Neural cell (in vitro differentiated cells): ENCODE results near the gene LRRD1. TPM values are rescaled to one million over a fixed set of nuclear protein-coding genes. Genes with fewer than 3 reads are reported as not detected.

Source experiments
- H2AFZ ChIP-seq: fragments of 200-600, 300-800 bp; sonication (generic), shearing (Covaris generic); 2 replicates; pipeline ENCODE4 v1.6.0; 2014; ENCODE audit warnings: low read depth, mild to moderate bottlenecking, antibody characterized with exemption, low read length, moderate library complexity
- H3F3A ChIP-seq: fragments of 200-600 bp; shearing (Covaris generic); 2 replicates; pipeline ENCODE4 v1.6.1; 2016; ENCODE audit warnings: mild to moderate bottlenecking, moderate library complexity, mixed read lengths, antibody characterized with exemption, low read length; ENCODE audit not compliant: insufficient read depth, poor library complexity, severe bottlenecking
- H3K27ac ChIP-seq: fragments of 200-600, 300-800 bp; sonication (generic), shearing (Covaris generic); 2 replicates; pipeline ENCODE4 v1.5.1; 2014; ENCODE audit warnings: mild to moderate bottlenecking, low read length, moderate library complexity
- H3K27me3 ChIP-seq: fragments of 300-800, 200-600 bp; sonication (generic), shearing (Covaris generic); 2 replicates; pipeline ENCODE4 v1.6.0; 2014; ENCODE audit warnings: mild to moderate bottlenecking, low read depth, low read length, moderate library complexity; ENCODE audit not compliant: insufficient read depth
- H3K36me3 ChIP-seq: fragments of 300-800, 200-600 bp; sonication (generic), shearing (Covaris generic); 2 replicates; pipeline ENCODE4 v1.5.1; 2014; ENCODE audit warnings: mild to moderate bottlenecking, antibody characterized with exemption, low read length, moderate library complexity; ENCODE audit not compliant: insufficient read depth
- H3K4me2 ChIP-seq: fragments of 300-800, 200-600 bp; sonication (generic), shearing (Covaris generic); 2 replicates; pipeline ENCODE4 v1.6.0; 2014; ENCODE audit warnings: mild to moderate bottlenecking, low read length
- H3K4me3 ChIP-seq: fragments of 300-800, 200-600 bp; sonication (generic), shearing (Covaris generic); 2 replicates; pipeline ENCODE4 v1.5.1; 2014; ENCODE audit warnings: mild to moderate bottlenecking, low read length, moderate library complexity
- H3K79me2 ChIP-seq: fragments of 200-600 bp; shearing (Covaris generic); replicated peaks from 2 replicates; pipeline ENCODE4 v1.6.0; 2014; ENCODE audit warnings: mild to moderate bottlenecking, low read length, moderate library complexity; ENCODE audit not compliant: insufficient read depth
- H3K9ac ChIP-seq: fragments of 300-800, 200-600 bp; sonication (generic), shearing (Covaris generic); 2 replicates; pipeline ENCODE4 v1.6.1; 2016; ENCODE audit warnings: mild to moderate bottlenecking, low read length, mixed read lengths
- H3K9me2 ChIP-seq: fragments of 200-600 bp; shearing (Covaris generic); 2 replicates; pipeline ENCODE4 v1.6.1; 2016; ENCODE audit warnings: mild to moderate bottlenecking, low read length, mixed read lengths; ENCODE audit not compliant: insufficient read depth
- H3K9me3 ChIP-seq: fragments of 200-600, 300-800 bp; sonication (generic), shearing (Covaris generic); 2 replicates; pipeline ENCODE4 v1.6.1; 2016; ENCODE audit warnings: mild to moderate bottlenecking, mixed run types, low read length, moderate library complexity, mixed read lengths
- H4K20me1 ChIP-seq: fragments of 200-600 bp; shearing (Covaris generic); 2 replicates; pipeline ENCODE4 v1.6.1; 2016; ENCODE audit warnings: mild to moderate bottlenecking, mixed run types; ENCODE audit not compliant: insufficient read depth
- EP300 ChIP-seq: fragments of 450-650 bp; conservative IDR thresholded peaks from 2 replicates; pipeline ENCODE4 v1.6.1; 2014; ENCODE audit warnings: antibody characterized with exemption, mild to moderate bottlenecking, moderate library complexity; ENCODE audit not compliant: poor library complexity, severe bottlenecking
- EZH2 ChIP-seq: fragments of 200-600, 300-800 bp; shearing (Covaris generic), sonication (generic); IDR thresholded peaks from 2 replicates; pipeline ENCODE4 v1.6.1; 2014; ENCODE audit warnings: antibody characterized with exemption, low read length, borderline replicate concordance, mild to moderate bottlenecking; ENCODE audit not compliant: insufficient read depth, poor library complexity, severe bottlenecking
- MXI1 ChIP-seq: fragments of 450-650 bp; conservative IDR thresholded peaks from 2 replicates; pipeline ENCODE4 v1.6.1; 2014; ENCODE audit warnings: antibody characterized with exemption, mild to moderate bottlenecking; ENCODE audit not compliant: poor library complexity, severe bottlenecking
- POLR2AphosphoS5 ChIP-seq: IDR thresholded peaks from 2 replicates; pipeline ENCODE4 v1.6.1; 2012
- RAD21 ChIP-seq: fragments of 450-650 bp; conservative IDR thresholded peaks from 2 replicates; pipeline ENCODE4 v1.6.1; 2014; ENCODE audit warnings: antibody characterized with exemption, mild to moderate bottlenecking, moderate library complexity
- SMC3 ChIP-seq: fragments of 450-650 bp; conservative IDR thresholded peaks from 2 replicates; pipeline ENCODE4 v1.6.1; 2014; ENCODE audit warnings: antibody characterized with exemption, mild to moderate bottlenecking, moderate library complexity; ENCODE audit not compliant: poor library complexity
- TAF1 ChIP-seq: IDR thresholded peaks from 2 replicates; pipeline ENCODE4 v1.6.1; 2012; ENCODE audit warnings: low read depth
- polyA plus RNA-seq: library from polyadenylated mRNA; depleted of rRNA; stranded (reverse); fragments of >200 nt; gene quantifications from 2 replicates; pipeline ENCODE4 v1.2.3, GENCODE V29; 2014
- TF ChIP-seq, protein P1 (sequence below): IDR thresholded peaks from 2 replicates; pipeline ENCODE4 v1.6.1; 2012; ENCODE audit warnings: borderline replicate concordance
- TF ChIP-seq, protein P2 (sequence below): fragments of 450-650 bp; IDR thresholded peaks from 2 replicates; pipeline ENCODE4 v1.5.1; 2014; ENCODE audit warnings: antibody characterized with exemption, mild to moderate bottlenecking, moderate library complexity; ENCODE audit not compliant: poor library complexity, severe bottlenecking

LRRD1 gene
- polyA plus RNA-seq, 1 donor from 2014 or later = 2.7 TPM

DNA sequence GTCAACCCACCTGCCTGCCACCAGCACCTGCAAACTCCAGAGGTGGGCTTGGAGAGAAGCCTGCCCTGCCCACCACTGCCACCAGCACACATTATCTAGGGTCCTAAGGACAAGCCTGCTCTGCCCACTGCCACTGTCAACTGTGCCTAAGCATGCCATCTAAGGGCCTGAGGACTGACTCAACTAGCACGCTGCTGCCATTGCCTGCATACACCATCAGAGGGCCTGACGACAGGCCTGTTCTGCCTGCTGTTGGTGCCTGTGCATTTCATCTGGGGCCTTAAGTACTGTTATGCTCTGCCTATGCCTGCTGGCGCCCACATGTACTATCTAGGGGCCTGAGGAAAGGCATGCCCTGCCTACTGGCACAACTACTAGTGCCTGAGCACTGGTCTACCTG lies 27.0 kb upstream of the LRRD1 start:
- H2AFZ ChIP-seq = no peak overlapping the region
- H4K20me1 ChIP-seq = no peaks in the 10 kb centered on the region
- no peak overlapping the region for H3K4me3 ChIP-seq
- H3K9ac ChIP-seq = no peak overlapping the region
- no peaks in the 10 kb centered on the region for H3F3A ChIP-seq
- H3K27me3 ChIP-seq = no peaks in the 10 kb centered on the region
- H3K27ac ChIP-seq = no peak overlapping the region
- TF ChIP-seq, protein P1, sequence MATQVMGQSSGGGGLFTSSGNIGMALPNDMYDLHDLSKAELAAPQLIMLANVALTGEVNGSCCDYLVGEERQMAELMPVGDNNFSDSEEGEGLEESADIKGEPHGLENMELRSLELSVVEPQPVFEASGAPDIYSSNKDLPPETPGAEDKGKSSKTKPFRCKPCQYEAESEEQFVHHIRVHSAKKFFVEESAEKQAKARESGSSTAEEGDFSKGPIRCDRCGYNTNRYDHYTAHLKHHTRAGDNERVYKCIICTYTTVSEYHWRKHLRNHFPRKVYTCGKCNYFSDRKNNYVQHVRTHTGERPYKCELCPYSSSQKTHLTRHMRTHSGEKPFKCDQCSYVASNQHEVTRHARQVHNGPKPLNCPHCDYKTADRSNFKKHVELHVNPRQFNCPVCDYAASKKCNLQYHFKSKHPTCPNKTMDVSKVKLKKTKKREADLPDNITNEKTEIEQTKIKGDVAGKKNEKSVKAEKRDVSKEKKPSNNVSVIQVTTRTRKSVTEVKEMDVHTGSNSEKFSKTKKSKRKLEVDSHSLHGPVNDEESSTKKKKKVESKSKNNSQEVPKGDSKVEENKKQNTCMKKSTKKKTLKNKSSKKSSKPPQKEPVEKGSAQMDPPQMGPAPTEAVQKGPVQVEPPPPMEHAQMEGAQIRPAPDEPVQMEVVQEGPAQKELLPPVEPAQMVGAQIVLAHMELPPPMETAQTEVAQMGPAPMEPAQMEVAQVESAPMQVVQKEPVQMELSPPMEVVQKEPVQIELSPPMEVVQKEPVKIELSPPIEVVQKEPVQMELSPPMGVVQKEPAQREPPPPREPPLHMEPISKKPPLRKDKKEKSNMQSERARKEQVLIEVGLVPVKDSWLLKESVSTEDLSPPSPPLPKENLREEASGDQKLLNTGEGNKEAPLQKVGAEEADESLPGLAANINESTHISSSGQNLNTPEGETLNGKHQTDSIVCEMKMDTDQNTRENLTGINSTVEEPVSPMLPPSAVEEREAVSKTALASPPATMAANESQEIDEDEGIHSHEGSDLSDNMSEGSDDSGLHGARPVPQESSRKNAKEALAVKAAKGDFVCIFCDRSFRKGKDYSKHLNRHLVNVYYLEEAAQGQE = no peak
- no peak for TF ChIP-seq POLR2AphosphoS5
- TF ChIP-seq EP300 = no peak
- no peak for TF ChIP-seq TAF1
- no peak for TF ChIP-seq MXI1
- TF ChIP-seq EZH2 = no peak
- TF ChIP-seq SMC3 = no peak
- TF ChIP-seq, protein P2, sequence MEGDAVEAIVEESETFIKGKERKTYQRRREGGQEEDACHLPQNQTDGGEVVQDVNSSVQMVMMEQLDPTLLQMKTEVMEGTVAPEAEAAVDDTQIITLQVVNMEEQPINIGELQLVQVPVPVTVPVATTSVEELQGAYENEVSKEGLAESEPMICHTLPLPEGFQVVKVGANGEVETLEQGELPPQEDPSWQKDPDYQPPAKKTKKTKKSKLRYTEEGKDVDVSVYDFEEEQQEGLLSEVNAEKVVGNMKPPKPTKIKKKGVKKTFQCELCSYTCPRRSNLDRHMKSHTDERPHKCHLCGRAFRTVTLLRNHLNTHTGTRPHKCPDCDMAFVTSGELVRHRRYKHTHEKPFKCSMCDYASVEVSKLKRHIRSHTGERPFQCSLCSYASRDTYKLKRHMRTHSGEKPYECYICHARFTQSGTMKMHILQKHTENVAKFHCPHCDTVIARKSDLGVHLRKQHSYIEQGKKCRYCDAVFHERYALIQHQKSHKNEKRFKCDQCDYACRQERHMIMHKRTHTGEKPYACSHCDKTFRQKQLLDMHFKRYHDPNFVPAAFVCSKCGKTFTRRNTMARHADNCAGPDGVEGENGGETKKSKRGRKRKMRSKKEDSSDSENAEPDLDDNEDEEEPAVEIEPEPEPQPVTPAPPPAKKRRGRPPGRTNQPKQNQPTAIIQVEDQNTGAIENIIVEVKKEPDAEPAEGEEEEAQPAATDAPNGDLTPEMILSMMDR = no peak
- TF ChIP-seq RAD21 = no peak
- peaks cover 7% of the 10 kb centered on the region for H3K9me3 ChIP-seq
- no peaks in the 10 kb centered on the region for H3K79me2 ChIP-seq
- H3K4me2 ChIP-seq = no peak overlapping the region
- H3K36me3 ChIP-seq = peaks cover 16% of the 10 kb centered on the region
- H3K9me2 ChIP-seq = no peaks in the 10 kb centered on the region

DNA sequence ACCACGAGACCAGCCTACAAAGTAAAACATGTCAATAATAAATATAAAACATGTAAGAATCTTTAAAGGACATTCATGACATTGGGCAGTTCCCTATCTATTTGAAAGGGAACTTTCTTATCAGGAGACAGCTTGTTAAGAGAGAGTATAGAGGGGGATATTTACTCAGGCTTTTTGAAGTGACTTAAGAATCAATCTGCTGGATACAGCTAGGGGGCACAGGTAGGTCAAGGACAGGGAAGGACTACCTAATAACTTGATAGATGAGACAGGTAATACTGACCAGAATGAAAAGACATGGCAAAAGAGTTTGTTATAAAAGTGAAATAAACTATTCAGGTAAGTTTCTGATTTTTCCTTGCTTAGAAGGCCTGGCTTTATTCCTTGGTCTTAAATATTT lies 21.8 kb upstream of the LRRD1 start:
- Histone ChIP-seq H2AFZ (no peak overlapping the region), H3K79me2 (no peaks in the 10 kb centered on the region), H3K4me3 (no peak overlapping the region), H3K4me2 (no peak overlapping the region), H3F3A (no peaks in the 10 kb centered on the region), H4K20me1 (no peaks in the 10 kb centered on the region), H3K36me3 (peaks cover 6% of the 10 kb centered on the region), H3K27me3 (no peaks in the 10 kb centered on the region), H3K27ac (no peak overlapping the region), H3K9ac (no peak overlapping the region), H3K9me2 (no peaks in the 10 kb centered on the region), H3K9me3 (no peaks in the 10 kb centered on the region)
- TF ChIP-seq EZH2 (no peak), EP300 (no peak), POLR2AphosphoS5 (no peak), SMC3 (no peak), TAF1 (no peak)
- TF ChIP-seq, protein P1 = no peak
- TF ChIP-seq, protein P2 = no peak
